K562 (cell line): ENCODE data around the gene PLAAT4. TPM values are rescaled to one million over a fixed set of nuclear protein-coding genes. Genes with fewer than 3 reads are reported as not detected.

Source experiments
- ATAC-seq: fragments of 200-7000 bp; cut with Tn5 transposase; 3 replicates; pipeline ENCODE4 v1.9.1; 2020; ENCODE audit warnings: moderate library complexity
- BruUV-seq: library from RNA; stranded (reverse); fragments of 400-500 nt; replicated peaks from 2 replicates; lab custom pipeline; 2021; lab: Mats Ljungman, UMichigan
- CTCF ChIA-PET: fragments of 300-600 bp; formaldehyde crosslinking; extraction: SDS; loops from one replicate; lab custom pipeline; 2021; ENCODE audit warnings: low intra/inter-chr PET ratio; lab: Yijun Ruan, JAX
- POLR2A ChIA-PET: fragments of 300-600, 350-650 bp; sonication (Branson Sonifier 250); formaldehyde crosslinking; extraction: SDS; loops from one replicate; lab custom pipeline; 2021; ENCODE audit warnings: antibody characterized with exemption, inconsistent platforms; lab: Yijun Ruan, JAX
- DNase-seq, 4 experiments: peaks; one replicate each; pipeline versions ENCODE4 v3.0.0 to v3.0.0-alpha.2; 2011 to 2018; ENCODE audit warnings: low spot score in 3 of 4, mixed read lengths in 3 of 4; ENCODE audit errors: extremely low read depth in 1 of 4
- FAIRE-seq: peaks from 2 replicates; lab custom pipeline; 2011; peaks lifted over from hg19 to GRCh38; lab: Jason Lieb, UNC
- H2AFZ ChIP-seq: 2 replicates; pipeline ENCODE4 v1.6.0; 2011; ENCODE audit warnings: low read depth, low read length, control low read depth, inconsistent platforms
- H3K27ac ChIP-seq: fragments of 200-600 bp; 3 replicates; pipeline ENCODE4 v1.8.0; 2011; ENCODE audit warnings: low read depth, mild to moderate bottlenecking, control low read depth, inconsistent platforms, low read length, moderate library complexity, mixed read lengths; ENCODE audit errors: extremely low read depth
- H3K27me3 ChIP-seq, 2 experiments: fragments of 300-600 bp in 1 of 2; 2 replicates in 1 of 2; 3 replicates in 1 of 2; pipeline versions ENCODE4 v1.6.0 to v1.8.0; 2011; ENCODE audit warnings: inconsistent platforms in 2 of 2, low read length in 2 of 2, mild to moderate bottlenecking in 1 of 2, mixed read lengths in 1 of 2, moderate library complexity in 1 of 2; ENCODE audit not compliant: control insufficient read depth in 2 of 2, insufficient read depth in 2 of 2
- H3K36me3 ChIP-seq: fragments of 300-600 bp; 3 replicates; pipeline ENCODE4 v1.8.0; 2011; ENCODE audit warnings: mild to moderate bottlenecking, low read length, inconsistent platforms; ENCODE audit not compliant: control insufficient read depth, insufficient read depth
- H3K4me1 ChIP-seq, 2 experiments: fragments of 200-600 bp in 1 of 2; replicated peaks in 1 of 2; 2 replicates in 1 of 2; 3 replicates in 1 of 2; pipeline versions ENCODE4 v1.5.1 to v1.8.0; 2011; ENCODE audit warnings: inconsistent platforms in 2 of 2, low read length in 2 of 2, mild to moderate bottlenecking in 1 of 2, mixed read lengths in 1 of 2, moderate library complexity in 1 of 2; ENCODE audit not compliant: control insufficient read depth in 2 of 2, insufficient read depth in 2 of 2
- H3K4me2 ChIP-seq: 2 replicates; pipeline ENCODE4 v1.6.1; 2011; ENCODE audit warnings: low read length, control low read depth, inconsistent platforms, mixed read lengths; ENCODE audit not compliant: insufficient read depth
- H3K4me3 ChIP-seq: fragments of 200-600 bp; sonication (generic), shearing (Covaris generic); 2 replicates; pipeline ENCODE4 v1.5.1; 2016; ENCODE audit warnings: control low read depth, inconsistent platforms
- H3K79me2 ChIP-seq: fragments of 200-600 bp; 3 replicates; pipeline ENCODE4 v1.8.0; 2011; ENCODE audit warnings: low read length, inconsistent platforms; ENCODE audit not compliant: control insufficient read depth, insufficient read depth
- H3K9ac ChIP-seq, 2 experiments: 2 replicates each; pipeline versions ENCODE4 v1.6.0 to v1.6.1; 2011; ENCODE audit warnings: low read depth in 2 of 2, low read length in 2 of 2, control low read depth in 1 of 2, inconsistent platforms in 1 of 2, mild to moderate bottlenecking in 1 of 2, mixed read lengths in 1 of 2; ENCODE audit not compliant: insufficient read depth in 1 of 2
- H3K9me1 ChIP-seq: one replicate; pipeline ENCODE4 v1.6.0; 2011; ENCODE audit warnings: inconsistent platforms, mild to moderate bottlenecking, low read length, moderate library complexity; ENCODE audit not compliant: control insufficient read depth, insufficient read depth
- H3K9me3 ChIP-seq: replicated peaks from 2 replicates; pipeline ENCODE4 v1.5.1; 2011; ENCODE audit warnings: low read depth, low read length, inconsistent platforms; ENCODE audit not compliant: control insufficient read depth, insufficient read depth
- H4K20me1 ChIP-seq: replicated peaks from 2 replicates; pipeline ENCODE4 v1.6.1; 2011; ENCODE audit warnings: low read length, inconsistent platforms, mixed read lengths; ENCODE audit not compliant: control insufficient read depth, insufficient read depth
- ARID2 ChIP-seq: fragments of 450-650 bp; IDR thresholded peaks from 2 replicates; pipeline ENCODE4 v1.6.1; 2017; ENCODE audit warnings: antibody characterized with exemption, mild to moderate bottlenecking
- FOXK2 ChIP-seq, 2 experiments: fragments of 450-650 bp; IDR thresholded peaks in 1 of 2; conservative IDR thresholded peaks in 1 of 2; 2 replicates each; pipeline ENCODE4 v1.6.1; 2016; ENCODE audit warnings: low read depth in 2 of 2, mild to moderate bottlenecking in 1 of 2
- GATAD2B ChIP-seq: fragments of 450-650 bp; IDR thresholded peaks from 2 replicates; pipeline ENCODE4 v1.6.1; 2017; ENCODE audit warnings: mild to moderate bottlenecking, borderline replicate concordance
- MAFF ChIP-seq: IDR thresholded peaks from 2 replicates; pipeline ENCODE4 v1.6.1; 2012; ENCODE audit warnings: low read length, improper control_type of control experiment
- NCOA6 ChIP-seq: fragments of 450-650 bp; IDR thresholded peaks from 2 replicates; pipeline ENCODE4 v1.6.1; 2017; ENCODE audit warnings: mild to moderate bottlenecking
- NFYB ChIP-seq: IDR thresholded peaks from 2 replicates; pipeline ENCODE4 v1.6.1; 2011; ENCODE audit warnings: mild to moderate bottlenecking, moderate library complexity; ENCODE audit not compliant: insufficient read length; ENCODE audit errors: extremely low read depth
- RBM22 ChIP-seq: fragments of 200-400 bp; formaldehyde crosslinking; IDR thresholded peaks from 2 replicates; pipeline ENCODE4 v1.6.1; 2018; ENCODE audit warnings: low read length, low read depth; ENCODE audit not compliant: poor library complexity, severe bottlenecking
- XRCC4 ChIP-seq: IDR thresholded peaks from one replicate; pipeline ENCODE4 v1.6.1; 2011; ENCODE audit not compliant: insufficient read depth, insufficient read length; ENCODE audit errors: extremely low read depth
- ZHX1 ChIP-seq: fragments of 150-350 bp; conservative IDR thresholded peaks from 2 replicates; pipeline ENCODE4 v1.6.1; 2014; ENCODE audit warnings: low read length
- ZNF23 ChIP-seq: fragments of 250-450 bp; sonication (Bioruptor Pico); IDR thresholded peaks from 2 replicates; pipeline ENCODE4 v1.4.0; 2020; ENCODE audit warnings: mild to moderate bottlenecking
- ZNF512 ChIP-seq: IDR thresholded peaks from 2 replicates; pipeline ENCODE4 v1.6.1; 2016; ENCODE audit warnings: missing genetic modification characterization, missing compliant biosample characterization
- WGBS: fragments of 100-300 bp; shearing (Covaris generic); methylation state at CpG from one replicate; pipeline ENCODE4 v1.1.6; 2016; ENCODE audit warnings: low coverage, mixed read lengths; ENCODE audit not compliant: insufficient coverage; ENCODE audit errors: missing lambda C conversion rate; 5-methylcytosine and 5-hydroxymethylcytosine counted together
- in situ Hi-C: fragments of 300-500 bp; cut with MboI; formaldehyde crosslinking; loops from 4 replicates; pipeline ENCODE4 v1.15.0; 2018; ENCODE audit warnings: inconsistent platforms, mixed read lengths
- intact Hi-C: fragments of 100-400 bp; cut with micrococcal nuclease; formaldehyde crosslinking; loops from 2 replicates; pipeline ENCODE4 v1.14.2; 2022
- polyA plus RNA-seq, 8 experiments: library from polyadenylated mRNA; depleted of rRNA in 4 of 8; stranded (reverse) in 5 of 8; unstranded in 3 of 8; fragments of >200 nt; fragmentation: Nextera tagmentation in 2 of 8; fragmentation: Illumina TruSeq in 1 of 8; extraction: Ambion mirVana in 2 of 8; extraction: Trizol in 1 of 8; gene quantifications; 2 replicates each; pipeline versions ENCODE4 v1.2.1 to v1.2.3, GENCODE V29; 2011 to 2014; ENCODE audit warnings: inconsistent platforms in 1 of 8, missing spikeins in 1 of 8
- total RNA-seq, 7 experiments: library from RNA; depleted of rRNA in 6 of 7; stranded (reverse); fragments of >200 nt in 6 of 7; fragmentation: Illumina TruSeq in 2 of 7; extraction: Trizol in 2 of 7; gene quantifications; 2 replicates each; pipeline versions ENCODE4 v1.2.1 to v1.2.3, GENCODE V29; 2011 to 2021; ENCODE audit warnings: low replicate concordance in 1 of 7
- TF ChIP-seq, protein P1 (sequence below): fragments of 450-650 bp; IDR thresholded peaks from 2 replicates; pipeline ENCODE4 v1.6.1; 2016; ENCODE audit warnings: borderline replicate concordance
- TF ChIP-seq, protein P2 (sequence below): fragments of 450-650 bp; IDR thresholded peaks from 2 replicates; pipeline ENCODE4 v1.6.1; 2017; ENCODE audit warnings: antibody characterized with exemption

Gene PLAAT4
- total and polyA plus RNA-seq, 9 of the 15 experiments (the other 6 are each of a cell fraction or from before 2014, with no cell fraction given) = 0.54 to 3.0 (median 1.3) TPM; not detected in 1

DNA sequence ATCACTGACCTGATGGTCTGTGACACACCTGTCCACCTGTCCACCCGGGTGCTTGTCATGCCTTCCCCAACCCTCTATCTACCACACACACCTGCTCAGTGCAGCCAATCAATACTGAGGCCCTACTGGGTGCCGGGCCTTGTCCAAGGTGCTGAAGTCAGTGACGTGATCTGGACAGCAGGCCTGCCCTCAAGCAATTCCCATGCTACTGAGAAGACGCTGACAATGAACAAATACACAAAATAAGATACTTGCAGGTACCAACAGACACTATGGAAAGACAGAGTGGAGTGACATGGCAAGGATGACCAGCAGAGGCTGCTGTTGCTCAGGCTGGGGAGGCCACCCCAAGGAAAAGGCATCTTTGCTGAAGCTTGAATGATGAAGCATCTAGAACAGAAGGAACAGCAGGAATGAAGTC is 56.4 kb downstream of the PLAAT4 start (continued):
- no peak for TF ChIP-seq ZHX1
- TF ChIP-seq, protein P1, sequence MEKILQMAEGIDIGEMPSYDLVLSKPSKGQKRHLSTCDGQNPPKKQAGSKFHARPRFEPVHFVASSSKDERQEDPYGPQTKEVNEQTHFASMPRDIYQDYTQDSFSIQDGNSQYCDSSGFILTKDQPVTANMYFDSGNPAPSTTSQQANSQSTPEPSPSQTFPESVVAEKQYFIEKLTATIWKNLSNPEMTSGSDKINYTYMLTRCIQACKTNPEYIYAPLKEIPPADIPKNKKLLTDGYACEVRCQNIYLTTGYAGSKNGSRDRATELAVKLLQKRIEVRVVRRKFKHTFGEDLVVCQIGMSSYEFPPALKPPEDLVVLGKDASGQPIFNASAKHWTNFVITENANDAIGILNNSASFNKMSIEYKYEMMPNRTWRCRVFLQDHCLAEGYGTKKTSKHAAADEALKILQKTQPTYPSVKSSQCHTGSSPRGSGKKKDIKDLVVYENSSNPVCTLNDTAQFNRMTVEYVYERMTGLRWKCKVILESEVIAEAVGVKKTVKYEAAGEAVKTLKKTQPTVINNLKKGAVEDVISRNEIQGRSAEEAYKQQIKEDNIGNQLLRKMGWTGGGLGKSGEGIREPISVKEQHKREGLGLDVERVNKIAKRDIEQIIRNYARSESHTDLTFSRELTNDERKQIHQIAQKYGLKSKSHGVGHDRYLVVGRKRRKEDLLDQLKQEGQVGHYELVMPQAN = no peak
- TF ChIP-seq, all 486 proteins: peak for 14

DNA sequence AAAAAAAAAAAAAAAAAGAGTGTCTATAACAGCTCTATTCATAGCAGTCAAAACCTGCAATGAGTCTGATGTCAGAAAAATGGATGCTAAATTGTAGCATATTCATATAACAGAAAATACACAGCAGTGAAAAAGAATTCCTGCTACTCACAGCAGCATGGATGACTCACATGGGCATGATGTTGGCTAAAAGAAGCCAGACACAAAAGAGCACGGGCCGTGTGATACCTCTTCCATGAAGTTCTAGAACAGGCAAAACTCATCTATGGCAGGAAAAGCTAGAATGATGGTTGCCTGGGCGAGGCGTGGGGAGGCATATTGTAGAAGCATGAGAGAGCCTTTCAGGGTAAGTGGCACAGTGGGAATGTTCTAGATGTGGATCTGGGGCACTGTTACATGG is 58.7 kb downstream of the PLAAT4 start:
- Histone ChIP-seq H3K9me3 (no peaks in the 10 kb centered on the region), H3K27me3 (peaks cover 5 to 28% of the 10 kb centered on the region in 2 experiments; a peak in 3 of 5 replicates), H3K79me2 (no peaks in the 10 kb centered on the region), H2AFZ (no peak overlapping the region), H3K4me2 (no peak overlapping the region), H3K9me1 (no peaks in the 10 kb centered on the region), H3K4me3 (no peak overlapping the region), H3K27ac (no peak overlapping the region), H3K4me1 (no peaks in the 10 kb centered on the region; a peak in 1 of 5 replicates), H3K36me3 (no peaks in the 10 kb centered on the region), H3K9ac (no peak overlapping the region), H4K20me1 (no peaks in the 10 kb centered on the region)
- no TSS peak for BruUV-seq
- in situ Hi-C loops (no loop called here), intact Hi-C loops (no loop called here)
- ChIA-PET POLR2A (interaction anchor here (1.8 kb wide), 1 partner anchor 12 kb away, joined by 7 read pairs; no protein-coding TSS in a partner anchor), CTCF (no interaction called here)
- DNase-seq = no peak
- ATAC-seq = no peak
- WGBS = 22% methylated on average over 4 of the region's 4 CpGs
- no peak for FAIRE-seq
- TF ChIP-seq ZNF512 (tag) (no peak), MAFF (no peak), ZNF23 (CRISPR knock-in tag) (no peak), FOXK2 (conservative IDR thresholded peaks at IDR 0.05 in 1 of 2, IDR thresholded peaks at IDR 0.05 in 1 of 2; ENCODE audit: low read depth in 2 of 2) (no peak), XRCC4 (no peak), RBM22 (no peak), NFYB (no peak), NCOA6 (no peak), GATAD2B (no peak), ARID2 (no peak)
- TF ChIP-seq, protein P2, sequence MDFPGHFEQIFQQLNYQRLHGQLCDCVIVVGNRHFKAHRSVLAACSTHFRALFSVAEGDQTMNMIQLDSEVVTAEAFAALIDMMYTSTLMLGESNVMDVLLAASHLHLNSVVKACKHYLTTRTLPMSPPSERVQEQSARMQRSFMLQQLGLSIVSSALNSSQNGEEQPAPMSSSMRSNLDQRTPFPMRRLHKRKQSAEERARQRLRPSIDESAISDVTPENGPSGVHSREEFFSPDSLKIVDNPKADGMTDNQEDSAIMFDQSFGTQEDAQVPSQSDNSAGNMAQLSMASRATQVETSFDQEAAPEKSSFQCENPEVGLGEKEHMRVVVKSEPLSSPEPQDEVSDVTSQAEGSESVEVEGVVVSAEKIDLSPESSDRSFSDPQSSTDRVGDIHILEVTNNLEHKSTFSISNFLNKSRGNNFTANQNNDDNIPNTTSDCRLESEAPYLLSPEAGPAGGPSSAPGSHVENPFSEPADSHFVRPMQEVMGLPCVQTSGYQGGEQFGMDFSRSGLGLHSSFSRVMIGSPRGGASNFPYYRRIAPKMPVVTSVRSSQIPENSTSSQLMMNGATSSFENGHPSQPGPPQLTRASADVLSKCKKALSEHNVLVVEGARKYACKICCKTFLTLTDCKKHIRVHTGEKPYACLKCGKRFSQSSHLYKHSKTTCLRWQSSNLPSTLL = no peak
